T-helper 1 cell (primary cell): ENCODE results near the gene SYNGR3.
"Not testable (repeated sequence)": the region's sequence is repeated elsewhere in the genome, so short reads cannot be mapped to it uniquely, and the experiment has no call there.

Experiments used
- DNase-seq, 5 donors: peaks; one replicate each; pipeline ENCODE4 v3.0.0-alpha.2; 2012 to 2020
- total RNA-seq, 4 donors: gene quantifications; one replicate each; lab custom pipeline; 2026; lab: John Stamatoyannopoulos, UW

The SYNGR3 gene
- total RNA-seq: 1.0 to 4.0 (median 2.7) reads per million in 4 donors

DNA sequence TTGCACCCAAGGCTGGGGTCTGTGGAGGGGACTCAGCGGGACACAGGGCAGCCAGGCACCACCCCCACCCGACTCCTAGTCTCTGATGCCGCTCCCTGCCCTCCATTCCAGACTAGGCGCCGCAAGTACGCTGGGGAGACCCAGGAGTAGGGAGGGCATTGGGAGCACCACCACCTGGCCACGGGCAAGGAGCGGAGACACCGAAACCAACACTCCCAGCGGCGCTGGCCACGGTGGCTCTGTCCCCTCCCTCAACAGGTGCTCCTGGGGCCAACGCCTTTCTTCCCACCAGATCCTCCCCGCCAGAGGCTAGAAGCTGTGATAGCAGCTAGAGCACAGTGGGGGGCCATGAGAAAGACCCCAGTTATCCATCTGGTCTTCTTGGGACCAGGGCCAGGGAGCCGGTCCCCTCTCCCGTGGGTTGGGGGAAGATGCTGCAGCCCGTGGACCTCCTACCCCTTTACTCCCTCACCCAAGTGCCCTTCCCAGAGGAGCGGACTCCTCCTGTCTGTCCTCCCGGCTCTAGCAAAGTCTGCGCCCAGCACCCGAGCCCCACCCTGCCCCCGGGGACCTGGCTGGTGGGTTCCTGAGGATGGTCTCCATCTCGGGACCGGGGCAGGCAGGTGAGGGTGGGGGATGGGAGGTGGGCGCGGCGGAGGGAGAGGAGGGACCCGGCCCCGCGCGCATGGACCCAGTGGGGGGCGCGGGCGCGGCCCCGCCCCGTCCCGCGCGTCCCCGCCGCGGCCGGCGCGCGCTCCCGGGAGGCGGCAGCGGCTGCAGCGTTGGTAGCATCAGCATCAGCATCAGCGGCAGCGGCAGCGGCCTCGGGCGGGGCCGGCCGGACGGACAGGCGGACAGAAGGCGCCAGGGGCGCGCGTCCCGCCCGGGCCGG lies at the start of gene SYNGR3:
TSS of gene SYNGR3 (plus strand) at position 762 of the 892 bp plus-strand sequence. CDS start 133 bp downstream, outside the sequence.
- no peak for DNase-seq

DNA sequence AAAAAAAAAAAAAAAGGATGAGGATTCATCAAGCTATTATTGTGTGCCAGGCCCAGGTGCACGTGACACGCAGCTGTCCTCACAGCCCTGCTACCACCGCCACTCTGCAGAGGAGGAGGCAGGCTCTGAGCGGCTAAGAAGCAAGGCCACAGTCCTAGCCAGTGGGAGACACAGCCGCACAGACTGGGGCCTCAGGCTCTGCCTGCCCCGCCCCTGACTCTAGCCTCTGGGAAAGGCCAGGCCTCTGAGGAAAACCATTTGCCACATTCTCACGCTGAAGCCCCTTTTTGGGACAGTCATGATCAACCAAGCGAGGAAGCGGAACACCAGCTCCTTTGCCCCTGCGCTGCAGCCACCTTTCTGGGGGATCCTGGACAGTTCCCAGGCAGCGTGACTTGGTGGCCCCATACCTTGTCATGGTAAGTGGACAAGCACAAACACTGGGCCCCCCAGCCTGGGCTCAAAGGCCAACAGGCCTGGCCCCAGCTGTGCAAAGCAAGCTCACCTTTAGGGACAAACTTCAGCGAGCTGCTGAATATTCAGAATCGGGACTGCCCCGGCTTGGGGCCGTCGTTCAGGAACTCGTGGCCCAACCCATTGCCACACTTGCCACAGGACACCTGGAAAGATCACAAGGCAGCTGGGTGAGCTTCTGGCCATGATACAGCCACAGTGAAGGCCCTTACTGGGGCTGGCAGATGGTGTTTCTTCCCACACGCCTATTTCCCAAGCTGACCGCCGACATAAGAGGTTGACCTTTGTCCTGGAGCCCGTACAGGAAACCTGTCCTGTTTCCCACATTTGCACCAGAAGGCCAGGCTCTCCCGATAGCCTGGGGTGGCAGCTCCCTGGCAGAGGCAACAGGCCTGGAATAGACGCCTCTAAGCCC lies 49.3 kb upstream of the SYNGR3 start:
- no peak for DNase-seq

GRCh38 chr16:1941162-1942046 lies 48.4 kb upstream of the SYNGR3 start:
- DNase-seq: no peak

DNA sequence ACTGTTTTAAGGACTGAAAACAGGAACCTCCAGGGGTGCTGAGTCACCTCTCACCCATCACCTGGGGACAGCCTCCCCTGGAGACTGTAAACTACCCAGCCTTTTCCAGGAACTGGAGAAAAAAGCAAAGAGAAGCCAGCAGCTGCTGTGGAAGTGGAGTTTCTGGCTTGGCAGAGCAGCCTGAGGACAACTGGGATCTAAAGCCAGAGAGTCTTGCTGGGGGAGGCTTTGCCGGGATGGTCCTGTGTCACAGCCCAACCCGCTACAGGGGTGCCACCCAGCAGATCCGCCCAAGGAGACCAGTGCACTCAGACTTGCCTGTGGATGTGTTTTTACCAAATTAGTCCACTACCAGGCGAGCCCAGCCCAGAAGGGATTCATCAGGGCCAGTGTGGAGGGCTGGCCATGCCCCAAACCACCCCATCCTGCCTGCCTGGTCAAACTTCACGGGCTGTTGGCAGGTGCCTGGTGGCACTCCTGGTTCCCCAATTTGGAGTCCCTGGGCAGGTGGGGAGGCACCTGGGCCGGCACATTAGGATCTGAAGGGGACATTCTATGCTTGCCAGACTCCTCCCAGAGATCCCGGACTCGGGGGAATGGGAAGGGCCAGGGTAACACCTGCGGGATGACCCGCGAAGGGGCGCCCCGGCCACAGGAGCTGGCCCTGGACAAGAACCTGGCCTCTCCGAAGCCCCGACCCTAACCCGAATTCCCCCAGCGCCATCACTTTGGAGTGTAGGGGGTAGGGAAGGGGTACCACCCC lies 47.5 kb upstream of the SYNGR3 start:
- peak in 1 of 5 donors; percentile 27 for DNase-seq

GRCh38 chr16:1942810-1943726 lies 46.7 kb upstream of the SYNGR3 start, which contains the start of gene MSRB1:
Gene MSRB1, minus strand, starts transcription at chr16:1943199. Its CDS starts 43 bp downstream, at chr16:1943156.
- DNase-seq: peak; percentile 98 to 100 (median 99)

- DNase-seq: no peak
Observed at GRCh38 chr16:1944612-1945199, 45.1 kb upstream of the SYNGR3 start.

DNA sequence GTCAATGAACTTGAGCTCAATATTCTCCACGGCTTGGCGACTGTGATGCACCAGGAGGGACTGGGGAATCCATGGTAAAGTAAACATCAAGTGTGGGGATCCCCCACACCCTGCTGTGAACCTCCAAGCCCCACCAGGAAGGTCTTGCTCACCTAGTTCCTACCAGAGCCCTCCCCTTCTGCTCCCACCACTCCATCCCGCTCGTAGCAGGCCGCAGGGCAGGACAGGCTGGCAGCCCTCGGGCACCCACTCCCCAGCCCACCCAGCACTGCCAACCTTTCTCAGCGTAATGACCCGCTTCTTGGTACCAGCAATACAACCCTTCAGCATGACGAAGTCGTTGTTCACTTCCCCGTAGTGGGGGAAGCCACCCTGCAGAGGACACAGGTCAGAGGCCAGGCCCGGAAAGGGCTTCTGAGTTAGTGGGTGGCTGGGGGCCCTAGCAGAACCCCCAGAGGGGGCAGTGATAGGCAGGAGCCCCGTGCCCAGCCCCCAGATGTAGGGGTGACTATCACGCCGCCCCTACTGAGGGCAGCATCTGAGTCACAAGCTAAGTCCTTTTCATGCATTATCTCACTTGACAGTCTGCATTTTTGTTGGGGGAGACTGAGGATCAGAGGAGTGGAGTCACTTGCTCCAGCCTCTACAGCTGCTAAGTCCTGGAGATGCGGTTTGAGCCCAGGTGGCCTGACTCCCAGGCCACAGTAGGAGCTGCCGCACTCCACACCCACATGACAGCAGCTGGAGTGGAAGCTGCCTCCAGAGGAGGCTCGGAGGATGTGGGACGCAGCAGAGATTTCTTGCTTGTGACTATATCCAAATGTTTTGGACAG lies 44.0 kb upstream of the SYNGR3 start:
- DNase-seq: no peak

GRCh38 chr16:1946495-1947368 lies 43.0 kb upstream of the SYNGR3 start:
- no peak for DNase-seq

- no peak for DNase-seq
Observed at GRCh38 chr16:1947369-1947670, 42.5 kb upstream of the SYNGR3 start.

DNA sequence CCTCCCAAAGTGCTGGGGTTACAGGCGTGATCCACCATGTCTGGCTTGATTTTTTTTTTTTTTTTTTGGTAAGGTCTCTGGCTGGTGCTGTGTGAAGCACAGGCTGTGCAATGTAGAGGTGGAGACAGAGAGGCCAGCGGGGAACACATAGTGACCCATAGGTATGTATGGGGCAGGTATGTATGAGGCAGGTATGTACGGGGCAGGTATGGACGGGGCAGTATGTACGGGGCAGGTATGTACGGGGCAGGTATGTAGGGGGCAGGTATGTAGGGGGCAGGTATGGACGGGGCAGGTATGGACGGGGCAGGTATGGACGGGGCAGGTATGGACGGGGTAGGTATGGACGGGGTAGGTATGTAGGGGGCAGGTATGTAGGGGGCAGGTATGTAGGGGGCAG lies 40.3 kb upstream of the SYNGR3 start:
- DNase-seq: no peak

- DNase-seq: no peak
Observed at GRCh38 chr16:1950047-1950446, 39.7 kb upstream of the SYNGR3 start.

GRCh38 chr16:1950559-1950958 lies 39.2 kb upstream of the SYNGR3 start:
- DNase-seq: no peak

GRCh38 chr16:1953734-1954133 lies 36.0 kb upstream of the SYNGR3 start:
- no peak for DNase-seq

DNA sequence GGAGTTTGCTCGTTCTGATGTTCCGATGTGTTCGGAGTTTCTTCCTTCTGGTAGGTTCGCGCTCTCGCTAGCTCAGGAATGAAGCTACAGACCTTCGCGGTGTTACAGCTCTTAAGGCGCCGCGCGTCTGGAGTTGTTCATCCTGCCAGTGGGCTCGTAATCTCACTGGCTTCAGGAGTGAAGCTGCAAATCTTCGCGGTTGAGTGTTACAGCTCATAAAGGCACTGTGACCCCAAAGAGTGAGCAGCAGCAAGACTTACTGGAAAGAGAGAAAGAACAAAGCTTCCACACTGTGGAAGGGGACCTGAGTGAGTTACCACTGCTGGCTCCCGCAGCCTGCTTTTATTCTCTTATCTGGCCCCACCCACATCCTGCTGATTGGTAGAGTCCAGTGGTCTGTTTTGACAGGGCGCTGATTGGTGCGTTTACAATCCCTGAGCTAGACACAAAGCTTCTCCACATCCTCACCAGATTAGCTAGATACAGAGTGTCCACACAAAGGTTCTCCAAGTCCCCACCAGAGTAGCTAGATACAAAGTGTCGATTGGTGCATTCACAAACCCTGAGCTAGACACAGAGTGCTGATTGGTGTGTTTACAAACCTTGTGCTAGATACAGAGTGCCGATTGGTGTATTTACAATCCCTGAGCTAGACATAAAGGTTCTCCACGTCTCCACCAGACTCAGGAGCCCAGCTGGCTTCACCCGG lies 32.2 kb upstream of the SYNGR3 start:
- not testable (repeated sequence) for DNase-seq

GRCh38 chr16:1958143-1958491 lies 31.7 kb upstream of the SYNGR3 start:
- DNase-seq: not testable (repeated sequence)

DNA sequence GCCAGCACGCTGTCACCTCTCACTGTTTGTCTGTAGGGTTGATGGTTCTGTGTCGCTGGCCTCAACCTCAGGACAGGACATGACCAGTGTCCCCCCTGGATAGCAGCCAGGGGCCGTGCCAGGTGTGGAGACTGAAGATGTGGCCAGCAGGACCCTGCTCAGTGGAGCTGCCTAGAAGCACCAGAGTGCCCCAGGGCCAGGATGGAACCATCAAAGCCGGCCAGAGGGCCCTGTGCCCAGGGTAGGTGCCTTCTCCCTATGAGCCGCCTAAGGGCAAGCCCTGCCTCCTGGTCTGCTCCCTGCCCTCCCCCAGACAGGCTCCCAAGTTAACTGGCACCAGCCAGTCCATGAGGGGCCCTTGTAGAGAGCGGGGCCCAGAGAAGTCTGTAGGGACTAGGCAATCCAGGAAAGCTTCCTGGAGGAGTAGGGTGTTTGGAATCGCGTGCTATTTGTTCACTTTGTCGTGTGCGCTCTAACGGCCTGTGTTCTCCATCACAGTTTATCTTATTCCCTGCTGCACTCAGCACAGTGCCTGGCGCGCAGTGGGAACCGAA lies 31.0 kb upstream of the SYNGR3 start:
- DNase-seq: no peak
